NOMO-1 treated with DMSO at 0.1 percent for 48 hours (cell line): ENCODE results near the gene ATF7.

Experiments
- DNase-seq: peaks from one replicate; lab custom pipeline; 2025; ENCODE audit not compliant: unreplicated experiment; lab: John Stamatoyannopoulos, UW

Gene ATF7

DNA sequence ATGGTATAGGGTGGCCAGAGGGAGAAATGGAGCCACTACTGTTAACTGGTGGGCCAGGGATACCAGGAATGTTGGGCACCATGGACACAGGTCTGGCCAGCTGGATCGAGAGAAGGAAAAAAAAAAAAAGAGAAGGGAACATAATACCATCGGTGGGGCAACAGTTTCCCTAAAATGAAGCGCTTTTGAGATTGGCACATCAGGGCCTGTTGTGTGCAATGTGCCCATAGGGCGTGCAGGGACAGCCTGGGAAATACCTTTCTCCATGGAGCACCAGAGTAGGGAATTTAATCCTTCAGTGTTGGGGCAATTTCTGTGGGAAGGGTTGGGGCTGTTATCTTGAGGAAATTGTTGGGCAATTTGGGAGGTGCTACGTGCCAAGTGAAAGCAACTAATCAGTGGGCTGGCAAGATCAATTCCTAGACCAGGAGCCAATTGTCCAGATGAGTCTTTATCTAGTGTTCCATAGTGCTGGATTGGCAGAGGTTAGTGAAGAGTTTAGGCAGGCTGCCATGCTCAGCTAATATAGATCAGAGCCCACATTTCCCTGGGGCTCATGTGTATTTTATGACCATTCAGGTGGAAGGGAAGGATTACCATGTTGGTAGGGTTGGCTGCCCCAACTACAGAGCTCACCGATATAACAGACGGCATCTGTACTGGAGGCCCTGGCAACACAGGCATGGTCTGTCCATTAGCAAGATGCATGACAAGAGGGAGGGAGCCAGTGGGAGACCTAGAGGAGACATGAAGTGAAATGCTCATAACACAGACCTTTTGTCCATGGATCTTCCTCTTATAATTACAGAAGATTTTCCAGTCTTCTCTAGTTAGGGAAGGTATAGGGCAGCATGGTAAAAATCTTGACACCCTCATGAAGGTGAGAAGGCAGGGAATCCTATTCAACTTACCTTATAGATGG is 93.4 kb downstream of the ATF7 start:
- DNase-seq, result no peak

DNA sequence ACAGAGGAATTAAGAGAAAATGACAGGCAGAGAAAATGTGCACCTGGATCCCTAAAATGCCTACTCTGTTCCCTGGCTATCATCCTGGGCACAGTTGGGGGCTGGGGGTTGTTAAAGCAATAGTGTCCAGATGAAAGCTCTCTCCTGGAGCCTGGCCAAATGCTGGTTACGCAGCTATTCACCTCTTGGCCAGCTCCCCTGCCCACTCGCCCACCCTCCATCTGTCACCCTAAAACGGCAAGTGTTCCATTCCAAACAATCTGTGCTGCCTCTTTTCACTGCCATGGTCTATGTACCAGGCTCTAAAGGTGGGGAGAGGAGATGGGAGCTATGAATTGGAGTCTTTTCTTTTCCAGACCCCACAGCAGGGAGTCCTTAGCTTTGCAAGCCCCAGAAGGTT is 94.2 kb downstream of the ATF7 start:
- DNase-seq, result no peak

DNA sequence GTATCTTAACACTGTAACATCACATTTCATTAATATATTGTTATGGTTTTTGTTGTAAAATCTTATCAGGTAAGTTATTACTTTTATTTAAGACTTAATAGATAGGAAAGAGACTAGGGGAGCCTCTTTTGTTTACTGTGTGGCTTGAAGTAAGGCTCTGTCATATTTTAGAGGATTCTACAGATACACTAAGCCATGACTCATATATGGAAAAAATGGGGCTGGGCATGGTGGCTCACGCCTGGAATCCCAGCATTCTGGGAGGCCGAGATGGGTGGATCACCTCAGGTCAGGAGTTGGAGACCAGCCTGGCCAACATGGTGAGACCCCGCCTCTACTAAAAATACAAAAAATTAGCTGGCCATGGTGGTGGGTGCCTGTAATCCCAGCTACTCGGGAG is 95.3 kb downstream of the ATF7 start:
- DNase-seq, result no peak

DNA sequence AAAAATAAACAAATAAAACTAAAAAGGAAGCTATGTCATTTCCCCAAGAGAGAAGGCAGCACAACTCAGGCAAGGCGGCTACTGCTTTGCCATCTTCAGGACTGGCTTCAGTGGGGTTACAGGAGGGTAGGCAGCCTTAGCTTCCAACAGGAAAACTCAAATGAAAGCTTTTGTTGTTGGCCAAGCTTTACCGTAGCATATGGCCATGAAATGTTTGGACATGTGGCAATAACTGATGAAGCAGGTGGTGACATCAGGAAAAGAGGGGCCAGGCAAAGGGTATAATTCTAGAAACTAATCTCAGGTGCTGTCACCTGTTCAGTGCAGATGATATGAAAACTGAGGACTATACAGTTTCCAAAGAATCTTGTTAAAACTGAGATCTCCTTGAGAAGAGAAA is 96.1 kb downstream of the ATF7 start:
- no peak for DNase-seq

DNA sequence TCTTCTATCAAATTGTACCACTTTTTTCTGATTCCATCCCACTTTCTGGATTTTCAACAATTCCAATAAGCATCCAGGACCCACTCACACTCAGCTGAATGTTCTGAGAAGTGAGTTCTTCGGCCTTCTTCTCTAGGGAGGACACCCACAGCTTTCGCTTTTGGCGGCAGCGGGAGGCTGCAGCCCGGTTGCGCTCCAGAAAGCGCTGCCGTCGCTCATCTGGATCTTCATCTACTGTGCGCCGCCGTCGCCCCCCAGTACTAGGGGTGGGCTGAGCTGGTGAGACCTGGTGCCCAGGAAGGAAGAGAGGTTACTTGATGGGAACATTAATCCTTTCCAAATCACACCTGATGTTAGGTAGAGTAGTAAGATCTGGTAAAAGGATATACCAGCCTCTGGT is 101.7 kb downstream of the ATF7 start:
- DNase-seq, result no peak

DNA sequence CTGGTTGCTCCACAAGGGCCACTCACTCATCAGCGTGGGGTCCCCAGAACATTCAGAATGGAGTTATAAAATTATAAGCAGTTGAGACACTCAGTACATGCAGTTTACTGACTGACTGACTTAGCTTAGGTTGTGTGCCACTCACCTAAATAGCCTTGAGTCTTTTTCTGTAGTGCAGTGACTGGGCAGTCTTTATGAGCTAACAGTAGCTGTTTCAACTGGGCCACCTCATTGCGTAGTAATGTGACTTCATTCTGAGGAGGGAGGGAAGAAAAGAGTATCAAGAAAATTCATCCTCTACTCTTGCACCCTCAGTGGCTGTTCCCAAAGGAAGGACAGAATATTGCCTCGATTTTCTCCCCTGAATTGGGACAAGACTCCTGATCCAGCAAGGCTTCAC is 103.1 kb downstream of the ATF7 start:
- DNase-seq, result no peak

DNA sequence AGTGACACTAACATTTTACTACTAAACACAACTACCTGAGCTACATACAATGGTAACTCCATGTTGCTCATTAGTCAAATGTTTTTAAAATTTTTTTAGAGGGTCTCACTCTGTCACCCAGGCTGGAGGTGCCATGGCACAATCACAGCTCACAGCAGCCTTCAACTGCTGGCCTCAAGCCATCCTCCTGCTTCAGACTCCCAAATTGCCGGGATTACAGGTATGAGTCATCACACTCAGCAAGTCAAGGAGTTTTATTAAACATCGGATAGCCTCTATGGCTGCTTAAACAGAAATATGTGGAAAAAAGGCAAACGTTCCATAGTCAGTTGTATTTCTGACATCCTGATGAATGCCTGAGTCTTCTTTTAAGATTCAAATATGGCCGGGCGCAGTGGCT is 107.8 kb downstream of the ATF7 start:
- DNase-seq, result no peak

DNA sequence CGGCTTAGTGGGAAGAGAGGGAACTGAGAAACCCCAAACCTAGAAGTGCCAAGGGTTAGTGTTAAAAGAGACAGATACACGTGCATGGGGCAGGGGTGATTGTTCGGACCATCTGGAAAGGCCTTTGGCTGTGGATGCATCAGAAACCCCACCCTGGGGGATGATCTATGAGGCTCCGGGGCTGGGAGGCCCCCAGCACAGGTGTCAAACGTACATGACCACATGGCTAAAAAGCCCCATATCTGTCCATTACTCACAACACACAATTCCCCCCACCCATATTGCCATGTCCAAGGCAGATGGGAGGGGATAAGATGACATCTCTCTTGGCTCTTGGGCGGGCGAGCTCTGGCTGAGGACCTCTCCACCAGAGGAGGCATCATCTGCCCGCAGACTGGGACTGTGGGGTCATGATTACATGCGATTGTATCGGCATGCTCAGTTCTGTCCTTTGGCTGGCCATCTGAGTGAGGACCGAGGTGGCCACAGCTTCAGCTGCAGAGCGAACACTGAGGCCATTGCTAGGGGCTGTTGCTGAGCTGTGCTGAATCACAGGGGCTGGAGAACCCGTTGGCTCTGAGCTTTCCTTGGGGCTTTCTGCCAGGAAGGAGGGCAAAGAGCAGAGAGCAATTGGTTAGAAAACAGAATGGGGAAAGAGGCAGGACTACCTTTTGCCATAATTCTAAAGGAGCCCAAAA is 109.3 kb downstream of the ATF7 start:
- DNase-seq, result no peak

DNA sequence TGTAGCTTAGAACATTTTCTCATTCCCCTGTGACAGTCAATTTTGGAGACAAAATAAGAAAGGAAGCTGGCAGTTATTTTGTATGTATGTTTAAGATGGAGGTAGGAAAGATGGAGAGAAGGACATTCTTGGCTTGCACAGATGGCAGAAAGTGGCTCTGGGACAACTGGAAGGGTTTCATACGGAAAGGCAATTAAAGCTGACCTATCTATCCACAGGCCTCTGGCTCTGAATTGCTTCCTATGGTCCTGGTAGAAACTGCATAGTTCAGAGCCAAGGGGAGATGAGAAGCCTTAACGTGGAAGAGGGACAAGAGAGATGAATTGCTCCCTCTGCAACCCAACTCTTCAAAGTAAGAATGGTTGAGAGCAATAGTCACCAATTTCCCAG is 110.9 kb downstream of the ATF7 start:
- no peak for DNase-seq

DNA sequence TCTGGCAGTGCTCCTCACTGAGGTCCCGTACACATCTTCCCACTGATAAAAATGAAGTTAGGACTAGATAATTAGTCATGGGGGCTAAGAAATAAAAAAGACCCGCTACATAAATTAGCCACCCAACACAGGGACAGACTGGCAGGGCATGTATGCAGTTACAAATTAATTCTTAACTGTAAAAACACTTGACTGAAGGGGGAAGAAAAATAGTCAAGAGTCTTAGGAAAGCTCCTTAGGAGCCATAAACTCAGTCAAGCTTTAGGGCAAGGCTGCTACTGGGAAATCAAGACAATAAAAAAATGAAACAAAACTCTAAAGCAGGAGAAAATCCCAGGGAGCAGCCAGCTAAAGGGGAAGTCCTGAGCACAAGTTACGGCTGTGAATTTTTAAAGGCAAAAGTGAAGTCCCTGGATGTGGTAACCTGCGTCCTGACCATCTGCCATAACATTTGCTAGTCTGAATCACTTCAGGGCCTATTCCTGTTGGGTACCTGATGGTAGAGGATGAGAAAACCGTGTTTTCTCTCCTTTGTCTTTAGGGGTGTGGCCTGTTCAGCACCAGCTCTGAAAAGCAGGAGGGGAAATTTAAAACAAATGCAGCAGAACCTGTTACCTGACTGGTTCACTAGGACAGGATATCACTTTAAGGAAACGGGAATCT is 111.4 kb downstream of the ATF7 start:
- no peak for DNase-seq

DNA sequence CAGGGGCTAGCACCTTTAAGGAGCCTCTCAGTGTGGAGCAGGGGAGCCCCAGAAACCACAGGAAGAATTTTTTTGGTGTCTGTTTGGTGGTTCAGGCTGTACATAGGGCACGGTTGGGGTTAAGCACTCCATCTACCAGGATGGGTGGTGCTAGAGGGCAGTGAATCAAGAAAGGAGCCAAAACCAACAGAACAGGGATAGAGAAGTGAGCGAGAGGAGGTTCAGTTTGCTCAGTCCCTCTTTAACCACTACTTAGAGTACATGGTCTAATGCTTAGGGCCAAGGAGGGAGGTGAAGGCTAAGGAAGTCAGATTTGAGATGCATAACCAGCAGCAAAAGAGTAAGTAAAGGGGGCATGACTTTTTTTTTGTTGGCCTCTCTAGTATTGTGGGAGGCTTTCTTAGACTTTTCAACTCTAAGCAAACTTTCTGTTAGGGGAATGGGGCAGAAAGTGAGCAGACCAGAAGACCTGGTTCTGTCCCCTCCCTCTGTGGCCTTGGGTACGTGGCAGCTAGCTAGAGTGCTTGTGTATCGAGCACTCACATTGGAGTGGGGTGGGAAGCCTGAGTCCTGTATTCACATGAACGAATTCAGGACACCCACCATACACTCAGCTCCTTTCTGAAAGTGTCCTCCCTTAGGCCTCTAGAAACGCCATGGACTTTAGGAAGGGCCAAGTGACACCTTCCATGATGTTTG is 112.3 kb downstream of the ATF7 start:
- no peak for DNase-seq

DNA sequence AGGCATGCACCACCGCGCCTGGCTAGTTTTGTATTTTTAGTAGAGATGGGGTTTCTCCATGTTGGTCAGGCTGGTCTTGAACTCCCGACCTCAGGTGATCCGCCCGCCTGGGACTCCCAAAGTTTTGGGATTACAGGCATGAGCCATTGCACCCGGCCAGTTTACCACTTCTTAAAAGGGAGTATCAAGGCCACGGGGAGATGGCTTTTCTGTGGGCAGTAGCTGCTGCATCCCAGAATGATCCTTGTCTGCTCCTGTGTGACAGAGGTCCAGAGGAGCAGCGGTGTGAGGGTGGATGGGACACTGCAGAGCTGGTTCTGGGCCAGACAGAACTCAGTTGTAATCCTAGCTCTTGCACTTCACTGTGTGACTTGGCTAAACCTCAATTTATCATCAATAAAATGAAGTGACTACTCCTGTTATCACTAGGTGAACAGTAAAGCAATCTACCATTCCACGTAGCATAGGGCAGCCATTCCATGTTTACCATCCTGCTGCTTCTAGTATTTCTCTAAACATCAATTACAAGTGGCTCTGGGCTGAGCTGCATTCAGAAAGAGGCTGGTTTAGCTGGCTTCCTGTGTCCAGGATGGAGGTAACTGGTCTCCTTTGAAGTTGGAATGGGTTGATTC is 115.9 kb downstream of the ATF7 start:
- no peak for DNase-seq

DNA sequence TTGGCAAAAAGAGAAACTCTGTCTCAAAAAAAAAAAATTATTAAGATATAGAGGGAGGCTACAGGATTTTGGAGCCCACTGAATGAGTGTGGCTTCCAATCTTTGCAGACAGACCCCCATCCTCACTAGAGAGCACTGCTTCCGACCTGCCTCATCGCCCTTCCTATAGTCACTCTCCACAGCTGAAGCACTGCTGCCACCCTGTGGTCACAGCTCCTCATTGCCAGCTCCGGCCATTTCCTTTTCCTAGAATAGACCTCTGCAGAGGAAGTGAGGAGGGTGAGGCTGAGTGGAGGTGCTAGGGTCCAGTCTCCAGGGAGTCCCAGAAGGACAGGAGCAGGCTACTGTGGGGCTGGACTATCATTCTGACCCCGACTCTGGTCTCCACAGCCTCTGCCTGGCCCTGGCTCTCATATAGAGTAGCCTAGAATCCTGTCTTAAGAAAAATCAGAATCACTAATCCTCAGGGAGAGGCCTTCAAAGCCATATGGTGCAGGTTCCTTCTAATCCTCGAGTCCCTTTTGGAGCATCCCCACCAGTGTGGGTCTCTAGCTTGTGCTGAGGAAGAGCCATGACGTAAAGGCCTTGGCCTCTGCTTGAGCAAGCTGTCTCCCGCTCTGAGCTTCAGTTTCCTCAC is 117.5 kb downstream of the ATF7 start:
- DNase-seq, result peak; percentile 82

DNA sequence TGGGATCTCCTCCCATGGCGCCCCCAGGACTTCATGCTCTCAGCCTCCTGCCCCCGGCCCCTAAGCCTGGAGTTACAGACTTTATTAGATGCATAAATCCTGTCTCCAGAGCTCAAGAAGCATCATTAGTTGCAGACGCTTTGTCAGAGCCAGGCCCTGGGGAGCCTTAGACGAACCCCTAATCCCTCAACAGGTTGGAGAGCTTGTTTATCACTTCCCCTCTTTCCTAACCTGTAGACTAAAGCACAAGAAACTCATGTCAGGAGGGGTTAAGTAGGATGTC is 118.6 kb downstream of the ATF7 start:
- DNase-seq, result no peak

DNA sequence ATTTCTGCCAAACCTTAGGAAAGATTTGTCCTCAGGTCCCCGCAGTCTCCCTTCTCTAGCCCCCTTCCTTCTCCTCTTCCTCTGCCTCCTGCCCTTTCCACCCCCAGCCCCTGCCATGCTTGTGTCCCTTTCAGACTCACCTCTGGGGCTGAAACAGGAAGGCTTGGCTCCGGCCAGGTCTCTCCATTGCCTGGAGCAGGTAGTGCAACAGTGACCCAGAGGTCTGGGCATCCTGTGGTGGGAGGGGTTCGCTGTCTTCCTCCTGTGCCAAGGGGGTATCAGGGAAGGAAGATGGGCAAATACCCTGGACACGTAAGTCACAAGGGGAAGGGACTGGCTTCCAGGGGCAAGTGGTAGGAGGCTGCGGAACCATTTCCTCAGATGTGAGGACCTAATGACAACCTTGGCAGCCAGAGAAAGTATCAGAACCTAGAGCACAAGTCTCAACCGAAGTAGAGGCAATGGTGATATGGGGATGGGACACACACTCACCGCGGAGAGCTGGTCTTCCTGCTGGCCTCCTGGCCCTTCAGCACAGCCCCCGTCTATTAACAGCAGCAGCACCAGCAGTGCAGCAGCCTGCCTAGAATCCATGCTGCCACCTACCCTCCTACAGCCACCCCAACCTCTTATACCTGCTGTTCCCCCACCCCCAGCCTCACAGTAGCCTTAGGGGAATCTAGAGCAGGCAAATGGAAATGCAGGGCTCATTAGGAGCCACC is 119.1 kb downstream of the ATF7 start, which contains the start of gene NPFF:
Gene NPFF, minus strand, starts transcription at position 604 of the 722 bp plus-strand sequence. Its CDS starts 10 bp downstream, at position 594.
- no peak for DNase-seq

DNA sequence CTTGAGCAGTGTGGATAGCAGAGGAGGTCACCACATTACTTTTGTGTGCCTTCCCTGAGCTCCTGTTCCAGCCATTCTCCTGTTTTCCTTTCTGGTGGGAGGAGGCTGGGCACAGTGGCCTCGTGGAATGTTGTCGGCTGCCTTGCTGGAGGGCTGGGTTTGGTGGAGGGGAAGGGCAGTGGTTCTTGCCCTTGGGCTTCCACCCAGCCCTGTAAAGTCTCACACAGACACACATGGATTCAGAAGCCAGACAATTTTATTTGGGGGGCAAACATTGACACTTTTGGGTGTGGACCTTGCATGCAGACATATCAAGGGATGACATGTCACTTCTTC is 119.8 kb downstream of the ATF7 start:
- DNase-seq, result no peak

DNA sequence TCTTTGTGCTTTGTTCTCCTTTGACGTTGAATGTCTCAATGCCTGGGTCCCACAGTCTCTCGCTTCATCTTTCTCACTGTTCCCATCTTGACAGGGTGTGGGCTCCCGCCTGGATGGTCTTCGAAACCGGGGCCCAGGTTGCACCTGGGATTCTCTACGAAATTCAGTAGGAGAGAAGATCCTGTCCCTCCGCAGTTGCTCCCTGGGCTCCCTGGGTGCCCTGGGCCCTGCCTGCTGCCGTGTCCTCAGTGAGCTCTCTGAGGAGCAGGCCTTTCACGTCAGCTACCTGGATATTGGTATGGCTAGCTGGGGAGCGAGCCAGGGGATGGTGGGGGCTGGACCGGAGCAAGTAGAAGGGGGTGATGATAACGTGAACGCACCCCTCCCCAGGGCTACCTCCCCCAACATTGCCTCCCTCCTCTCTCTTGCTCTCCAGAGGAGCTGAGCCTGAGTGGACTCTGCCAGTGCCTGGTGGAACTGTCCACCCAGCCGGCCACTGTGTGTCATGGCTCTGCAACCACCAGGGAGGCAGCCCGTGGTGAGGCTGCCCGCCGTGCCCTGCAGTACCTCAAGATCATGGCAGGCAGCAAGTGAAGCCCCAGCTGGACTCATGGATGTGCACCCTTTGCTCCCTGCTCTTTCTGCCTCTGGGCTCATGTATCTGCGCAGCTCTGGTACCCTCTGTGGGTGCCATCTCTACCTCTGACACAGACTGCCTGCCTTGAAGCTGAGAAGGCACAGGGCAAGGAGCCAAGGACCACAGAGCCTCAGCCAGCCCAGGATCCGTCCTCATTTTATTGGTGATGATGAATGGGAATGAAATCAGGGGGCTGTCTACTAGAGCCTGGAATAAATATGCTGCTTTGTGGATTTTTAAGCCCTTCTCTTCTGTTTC is 120.4 kb downstream of the ATF7 start:
- no peak for DNase-seq

DNA sequence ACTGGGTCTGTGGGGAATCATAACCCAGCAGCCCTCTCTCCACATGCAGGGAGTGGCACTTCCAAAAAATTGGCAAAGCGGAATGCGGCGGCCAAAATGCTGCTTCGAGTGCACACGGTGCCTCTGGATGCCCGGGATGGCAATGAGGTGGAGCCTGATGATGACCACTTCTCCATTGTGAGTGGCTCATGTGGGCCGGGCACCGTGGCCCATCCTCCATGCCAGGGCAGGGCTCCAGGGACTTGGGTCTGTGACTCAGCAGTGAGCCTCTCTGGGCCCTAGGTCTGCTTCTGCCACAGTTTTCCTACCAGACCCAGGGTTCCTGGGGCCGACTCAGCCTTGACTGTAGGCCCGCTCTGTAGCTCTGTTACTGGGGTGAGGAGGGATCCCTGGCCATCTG is 121.1 kb downstream of the ATF7 start:
- no peak for DNase-seq
